VCaP (cell line): ENCODE results near the gene PNPO.

Experiments
- H3K27ac ChIP-seq: fragments of 450-650 bp; 2 replicates; pipeline ENCODE4 v1.5.1; 2017
- TF ChIP-seq, protein P1 (sequence below): fragments of 450-650 bp; conservative IDR thresholded peaks from 2 replicates; pipeline ENCODE4 v1.5.1; 2017; ENCODE audit warnings: mild to moderate bottlenecking, moderate library complexity

PNPO gene

GRCh38 chr17:47992216-47992615 is 50.8 kb downstream of the PNPO start:
- H3K27ac ChIP-seq: no peak overlapping the region
- TF ChIP-seq, protein P1, sequence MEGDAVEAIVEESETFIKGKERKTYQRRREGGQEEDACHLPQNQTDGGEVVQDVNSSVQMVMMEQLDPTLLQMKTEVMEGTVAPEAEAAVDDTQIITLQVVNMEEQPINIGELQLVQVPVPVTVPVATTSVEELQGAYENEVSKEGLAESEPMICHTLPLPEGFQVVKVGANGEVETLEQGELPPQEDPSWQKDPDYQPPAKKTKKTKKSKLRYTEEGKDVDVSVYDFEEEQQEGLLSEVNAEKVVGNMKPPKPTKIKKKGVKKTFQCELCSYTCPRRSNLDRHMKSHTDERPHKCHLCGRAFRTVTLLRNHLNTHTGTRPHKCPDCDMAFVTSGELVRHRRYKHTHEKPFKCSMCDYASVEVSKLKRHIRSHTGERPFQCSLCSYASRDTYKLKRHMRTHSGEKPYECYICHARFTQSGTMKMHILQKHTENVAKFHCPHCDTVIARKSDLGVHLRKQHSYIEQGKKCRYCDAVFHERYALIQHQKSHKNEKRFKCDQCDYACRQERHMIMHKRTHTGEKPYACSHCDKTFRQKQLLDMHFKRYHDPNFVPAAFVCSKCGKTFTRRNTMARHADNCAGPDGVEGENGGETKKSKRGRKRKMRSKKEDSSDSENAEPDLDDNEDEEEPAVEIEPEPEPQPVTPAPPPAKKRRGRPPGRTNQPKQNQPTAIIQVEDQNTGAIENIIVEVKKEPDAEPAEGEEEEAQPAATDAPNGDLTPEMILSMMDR: no peak

DNA sequence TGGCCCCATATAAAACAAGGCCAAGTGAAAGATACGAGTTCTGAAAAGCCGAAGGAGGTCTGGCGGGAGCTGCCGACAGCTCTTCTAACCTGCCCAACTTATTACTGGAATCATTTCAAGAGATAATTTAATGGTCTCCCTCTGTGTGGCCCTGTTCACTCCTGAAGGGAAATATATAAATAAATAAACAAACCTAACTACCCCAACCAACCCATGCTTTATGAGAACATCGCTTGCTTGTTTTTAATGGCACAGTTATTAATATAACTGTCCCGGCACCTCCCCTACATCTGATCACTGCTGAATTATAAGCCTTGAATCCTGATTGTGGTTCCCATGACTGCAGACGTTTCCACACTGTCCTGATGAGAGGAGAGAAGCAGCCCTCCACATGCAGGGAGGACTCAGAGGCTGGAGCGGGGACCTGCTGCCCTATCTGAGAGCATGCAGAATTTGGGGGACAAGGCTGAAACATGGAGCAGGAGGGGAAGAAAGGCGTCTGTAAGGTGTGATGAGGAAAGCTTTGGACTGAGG is 51.7 kb downstream of the PNPO start:
- TF ChIP-seq, protein P1: no peak
- H3K27ac ChIP-seq: no peak overlapping the region

- TF ChIP-seq, protein P1: no peak
- no peak overlapping the region for H3K27ac ChIP-seq
These were observed 52.6 kb downstream of the PNPO start for GRCh38 chr17:47993964-47994363.

DNA sequence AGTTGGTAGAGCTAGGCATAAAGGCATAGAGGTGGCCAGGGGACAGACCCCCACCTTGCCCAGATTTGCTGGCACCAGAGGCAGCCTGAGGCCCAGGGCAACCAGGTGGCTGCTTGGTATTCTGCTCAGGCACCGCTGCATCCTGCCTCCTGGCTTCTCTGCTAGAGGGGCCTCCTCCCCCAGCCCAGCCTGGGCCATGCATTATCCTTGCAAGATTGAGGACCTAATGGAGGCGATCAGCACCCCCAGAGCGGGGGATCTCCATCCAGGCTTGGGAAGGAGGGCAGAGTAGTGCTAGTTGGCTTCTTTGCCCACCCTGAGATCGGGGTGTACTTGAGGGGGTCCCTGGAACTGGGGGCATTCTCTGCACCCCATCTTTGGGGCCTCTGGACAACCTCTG is 53.4 kb downstream of the PNPO start:
- TF ChIP-seq, protein P1: no peak
- H3K27ac ChIP-seq: no peak overlapping the region

- TF ChIP-seq, protein P1: no peak
- no peak overlapping the region for H3K27ac ChIP-seq
These were observed 54.0 kb downstream of the PNPO start for GRCh38 chr17:47995241-47995935.

- H3K27ac ChIP-seq: no peak overlapping the region
- TF ChIP-seq, protein P1: no peak
These were observed 54.8 kb downstream of the PNPO start for GRCh38 chr17:47996201-47996600.

- TF ChIP-seq, protein P1: no peak
- no peak overlapping the region for H3K27ac ChIP-seq
These were observed 56.2 kb downstream of the PNPO start for GRCh38 chr17:47997586-47997985.
